ENCODE results near the gene PPP1R14D.

Gene PPP1R14D

GRCh38 chr15:40803076-40803475 is 25.4 kb downstream of the PPP1R14D start:
- H3F3A ChIP-seq (ENCODE audit: insufficient read depth), result no peaks in the 10 kb centered on the region

DNA sequence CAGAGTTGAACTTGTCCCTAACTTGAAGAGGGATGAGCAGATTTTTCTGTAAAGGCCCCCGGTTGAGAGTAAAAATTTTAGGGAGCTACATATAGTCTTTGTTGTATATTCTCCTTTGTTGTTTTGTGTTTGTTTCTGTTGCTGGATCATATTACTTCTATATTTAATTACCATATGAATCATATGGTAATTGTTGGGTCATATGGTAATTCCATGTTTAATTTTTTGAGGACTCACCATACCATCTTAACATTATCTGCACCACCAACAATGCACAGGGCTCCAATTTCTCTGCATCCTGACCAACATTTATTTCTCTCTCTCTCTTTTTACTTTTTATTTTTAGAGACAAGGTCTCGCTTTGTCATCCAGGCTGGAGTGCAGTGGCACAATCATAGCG is 29.0 kb downstream of the PPP1R14D start:
- no peaks in the 10 kb centered on the region for H3F3A ChIP-seq (ENCODE audit: insufficient read depth)
- no peaks in the 10 kb centered on the region for H3K9me3 ChIP-seq (ENCODE audit: insufficient read depth, low read length)
- no peak overlapping the region for H3K4me3 ChIP-seq (ENCODE audit: insufficient read depth, low read length, poor library complexity, severe bottlenecking)
- no peak overlapping the region for H3K4me2 ChIP-seq (ENCODE audit: low read depth, low read length, poor library complexity, severe bottlenecking)
- no peak overlapping the region for H3K9ac ChIP-seq (ENCODE audit: low read length)
- H3K36me3 ChIP-seq (ENCODE audit: low read length), result no peaks in the 10 kb centered on the region
- H3K27ac ChIP-seq (ENCODE audit: low read depth, low read length), result no peak overlapping the region
- H3K79me2 ChIP-seq (ENCODE audit: insufficient read depth, low read length), result peaks cover 78% of the 10 kb centered on the region
- H2AFZ ChIP-seq (ENCODE audit: low read depth, low read length, severe bottlenecking), result no peak overlapping the region
- H3K9me2 ChIP-seq (replicated peaks; ENCODE audit: insufficient read depth, low read length), result no peaks in the 10 kb centered on the region
- H4K20me1 ChIP-seq (ENCODE audit: low read depth, low read length), result no peaks in the 10 kb centered on the region
- TF ChIP-seq, protein P1, sequence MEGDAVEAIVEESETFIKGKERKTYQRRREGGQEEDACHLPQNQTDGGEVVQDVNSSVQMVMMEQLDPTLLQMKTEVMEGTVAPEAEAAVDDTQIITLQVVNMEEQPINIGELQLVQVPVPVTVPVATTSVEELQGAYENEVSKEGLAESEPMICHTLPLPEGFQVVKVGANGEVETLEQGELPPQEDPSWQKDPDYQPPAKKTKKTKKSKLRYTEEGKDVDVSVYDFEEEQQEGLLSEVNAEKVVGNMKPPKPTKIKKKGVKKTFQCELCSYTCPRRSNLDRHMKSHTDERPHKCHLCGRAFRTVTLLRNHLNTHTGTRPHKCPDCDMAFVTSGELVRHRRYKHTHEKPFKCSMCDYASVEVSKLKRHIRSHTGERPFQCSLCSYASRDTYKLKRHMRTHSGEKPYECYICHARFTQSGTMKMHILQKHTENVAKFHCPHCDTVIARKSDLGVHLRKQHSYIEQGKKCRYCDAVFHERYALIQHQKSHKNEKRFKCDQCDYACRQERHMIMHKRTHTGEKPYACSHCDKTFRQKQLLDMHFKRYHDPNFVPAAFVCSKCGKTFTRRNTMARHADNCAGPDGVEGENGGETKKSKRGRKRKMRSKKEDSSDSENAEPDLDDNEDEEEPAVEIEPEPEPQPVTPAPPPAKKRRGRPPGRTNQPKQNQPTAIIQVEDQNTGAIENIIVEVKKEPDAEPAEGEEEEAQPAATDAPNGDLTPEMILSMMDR (IDR thresholded peaks at IDR 0.05; ENCODE audit: insufficient read depth, low read length, poor library complexity, severe bottlenecking), result no peak
- no peak for TF ChIP-seq EZH2phosphoT487 (conservative IDR thresholded peaks at IDR 0.05; ENCODE audit: low read length)
- no peaks in the 10 kb centered on the region for H3K27me3 ChIP-seq (ENCODE audit: low read length)

More at GRCh38 chr15:40803076-40803475, 25.4 kb downstream of the PPP1R14D start:
- Histone ChIP-seq H2AFZ (ENCODE audit: low read depth, low read length, severe bottlenecking) (no peak overlapping the region), H3K9me2 (replicated peaks; ENCODE audit: insufficient read depth, low read length) (no peaks in the 10 kb centered on the region), H3K4me2 (ENCODE audit: low read depth, low read length, poor library complexity, severe bottlenecking) (no peak overlapping the region), H4K20me1 (ENCODE audit: low read depth, low read length) (no peaks in the 10 kb centered on the region), H3K27me3 (ENCODE audit: low read length) (no peaks in the 10 kb centered on the region), H3K79me2 (ENCODE audit: insufficient read depth, low read length) (peaks cover 68% of the 10 kb centered on the region), H3K27ac (ENCODE audit: low read depth, low read length) (no peak overlapping the region), H3K4me3 (ENCODE audit: insufficient read depth, low read length, poor library complexity, severe bottlenecking) (no peak overlapping the region), H3K36me3 (ENCODE audit: low read length) (no peaks in the 10 kb centered on the region), H3K9ac (ENCODE audit: low read length) (no peak overlapping the region), H3K9me3 (ENCODE audit: insufficient read depth, low read length) (no peaks in the 10 kb centered on the region)
- TF ChIP-seq EZH2phosphoT487 (conservative IDR thresholded peaks at IDR 0.05; ENCODE audit: low read length), result no peak
- TF ChIP-seq, protein P1 (IDR thresholded peaks at IDR 0.05; ENCODE audit: insufficient read depth, low read length, poor library complexity, severe bottlenecking), result no peak

GRCh38 chr15:40796512-40796911 is 32.0 kb downstream of the PPP1R14D start:
- H3K9me2 ChIP-seq (replicated peaks; ENCODE audit: insufficient read depth, low read length), result no peaks in the 10 kb centered on the region
- peaks cover 73% of the 10 kb centered on the region for H3K79me2 ChIP-seq (ENCODE audit: insufficient read depth, low read length)
- no peaks in the 10 kb centered on the region for H3F3A ChIP-seq (ENCODE audit: insufficient read depth)
- no peaks in the 10 kb centered on the region for H3K27me3 ChIP-seq (ENCODE audit: low read length)
- H4K20me1 ChIP-seq (ENCODE audit: low read depth, low read length), result no peaks in the 10 kb centered on the region
- no peak overlapping the region for H3K27ac ChIP-seq (ENCODE audit: low read depth, low read length)
- no peaks in the 10 kb centered on the region for H3K36me3 ChIP-seq (ENCODE audit: low read length)
- no peak overlapping the region for H2AFZ ChIP-seq (ENCODE audit: low read depth, low read length, severe bottlenecking)
- no peak overlapping the region for H3K4me2 ChIP-seq (ENCODE audit: low read depth, low read length, poor library complexity, severe bottlenecking)
- no peaks in the 10 kb centered on the region for H3K9me3 ChIP-seq (ENCODE audit: insufficient read depth, low read length)
- H3K4me3 ChIP-seq (ENCODE audit: insufficient read depth, low read length, poor library complexity, severe bottlenecking), result no peak overlapping the region
- H3K9ac ChIP-seq (ENCODE audit: low read length), result no peak overlapping the region
- TF ChIP-seq EZH2phosphoT487 (conservative IDR thresholded peaks at IDR 0.05; ENCODE audit: low read length), result no peak
- TF ChIP-seq, protein P1 (IDR thresholded peaks at IDR 0.05; ENCODE audit: insufficient read depth, low read length, poor library complexity, severe bottlenecking), result no peak

Data from SU-DHL-6 (cell line).